HG03103 (cell line): ENCODE measurements around the gene CUEDC2.

Experiments
- ATAC-seq: cut with Tn5 transposase; IDR thresholded peaks from one replicate; pipeline ENCODE4 v1.9.1; 2021; ENCODE audit warnings: low read depth; ENCODE audit not compliant: unreplicated experiment

CUEDC2 gene, protein sequence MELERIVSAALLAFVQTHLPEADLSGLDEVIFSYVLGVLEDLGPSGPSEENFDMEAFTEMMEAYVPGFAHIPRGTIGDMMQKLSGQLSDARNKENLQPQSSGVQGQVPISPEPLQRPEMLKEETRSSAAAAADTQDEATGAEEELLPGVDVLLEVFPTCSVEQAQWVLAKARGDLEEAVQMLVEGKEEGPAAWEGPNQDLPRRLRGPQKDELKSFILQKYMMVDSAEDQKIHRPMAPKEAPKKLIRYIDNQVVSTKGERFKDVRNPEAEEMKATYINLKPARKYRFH

DNA sequence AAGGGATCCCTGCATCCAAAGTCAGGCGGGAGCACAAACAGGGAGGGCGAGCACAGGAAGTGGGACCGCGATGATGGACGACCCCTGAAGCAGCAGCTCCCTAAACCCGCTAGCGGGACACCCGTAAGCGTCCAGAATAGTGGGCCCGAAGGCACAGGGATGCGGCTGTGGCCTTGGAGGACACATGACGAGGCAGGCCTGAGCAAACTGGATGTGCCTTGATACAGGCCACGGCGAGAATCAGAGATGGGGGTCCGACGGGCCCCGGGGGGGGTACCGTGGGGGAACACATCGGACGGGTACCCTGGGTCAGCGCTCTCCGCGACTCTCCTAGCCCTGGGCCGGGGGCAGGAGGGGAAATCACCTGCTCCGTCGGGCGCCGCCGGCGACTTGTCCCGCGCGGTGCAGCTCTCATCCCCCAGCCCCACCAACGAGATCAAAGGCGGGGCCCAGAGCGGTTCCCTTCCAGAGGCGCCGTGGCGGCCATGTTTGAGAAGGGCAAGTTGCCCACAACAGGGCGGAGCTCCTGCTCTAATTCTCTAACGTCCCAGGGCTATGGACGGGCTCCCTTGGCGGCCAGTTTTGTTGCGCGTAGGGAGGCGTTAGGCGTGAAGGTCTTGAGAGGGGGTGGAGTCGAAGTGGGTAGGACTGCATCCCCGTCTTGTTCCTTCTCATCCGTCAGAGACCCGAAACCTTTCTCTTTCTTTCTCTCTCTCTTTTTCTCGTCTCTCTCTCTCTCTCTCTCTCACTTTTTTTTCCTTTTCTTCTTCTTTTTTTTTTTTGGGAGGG lies at the start of gene CUEDC2:
Gene CUEDC2, minus strand, starts transcription at position 413 of the 789 bp plus-strand sequence. CDS start 7,386 bp downstream, outside the sequence.
- peak; percentile 82 for ATAC-seq

DNA sequence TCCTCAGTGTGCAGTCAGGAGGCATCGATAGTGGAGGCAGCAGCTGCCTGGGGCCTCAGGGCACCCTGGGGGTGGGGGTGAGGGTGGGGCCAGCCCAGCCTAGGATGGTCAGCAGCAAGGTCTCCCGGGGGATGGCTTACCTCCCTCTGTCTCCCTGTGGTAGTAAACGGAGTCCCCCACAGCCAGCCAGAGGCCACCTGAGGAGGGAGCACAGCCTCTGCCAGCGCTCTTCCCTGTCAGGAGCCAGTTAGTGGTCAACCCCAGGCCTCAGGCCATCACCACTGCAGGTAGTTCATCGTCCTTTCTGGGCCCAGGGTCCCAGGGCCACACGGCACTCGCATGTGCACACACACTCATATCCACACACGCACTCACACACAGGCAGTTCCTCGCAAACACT lies 48.0 kb upstream of the CUEDC2 start:
- no peak for ATAC-seq

DNA sequence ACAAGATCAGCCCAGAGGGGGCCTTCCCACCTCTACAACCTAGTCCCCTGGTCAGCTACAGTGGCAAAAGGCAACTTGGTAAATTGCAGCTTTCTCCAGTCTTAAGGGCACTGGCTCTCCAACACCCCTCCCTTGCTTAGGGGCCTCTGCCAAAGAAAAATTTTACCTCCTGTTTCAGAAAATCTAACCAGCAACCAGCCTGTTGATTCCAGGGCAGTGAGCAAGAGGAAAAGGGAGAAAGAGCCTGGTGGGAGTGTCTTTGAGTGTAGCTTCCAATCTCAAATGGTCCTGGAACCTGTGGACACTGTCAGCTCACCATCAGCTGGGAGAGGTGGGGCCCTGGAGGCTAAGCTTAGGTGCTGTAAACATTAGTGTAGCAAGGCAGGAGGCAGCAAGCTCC lies 47.3 kb upstream of the CUEDC2 start:
- ATAC-seq, result no peak

- no peak for ATAC-seq
Measured at GRCh38 chr10:102476466-102477141, 44.2 kb upstream of the CUEDC2 start.

GRCh38 chr10:102475451-102476040 lies 43.2 kb upstream of the CUEDC2 start:
- no peak for ATAC-seq

GRCh38 chr10:102473445-102474331 lies 41.3 kb upstream of the CUEDC2 start:
- no peak for ATAC-seq

DNA sequence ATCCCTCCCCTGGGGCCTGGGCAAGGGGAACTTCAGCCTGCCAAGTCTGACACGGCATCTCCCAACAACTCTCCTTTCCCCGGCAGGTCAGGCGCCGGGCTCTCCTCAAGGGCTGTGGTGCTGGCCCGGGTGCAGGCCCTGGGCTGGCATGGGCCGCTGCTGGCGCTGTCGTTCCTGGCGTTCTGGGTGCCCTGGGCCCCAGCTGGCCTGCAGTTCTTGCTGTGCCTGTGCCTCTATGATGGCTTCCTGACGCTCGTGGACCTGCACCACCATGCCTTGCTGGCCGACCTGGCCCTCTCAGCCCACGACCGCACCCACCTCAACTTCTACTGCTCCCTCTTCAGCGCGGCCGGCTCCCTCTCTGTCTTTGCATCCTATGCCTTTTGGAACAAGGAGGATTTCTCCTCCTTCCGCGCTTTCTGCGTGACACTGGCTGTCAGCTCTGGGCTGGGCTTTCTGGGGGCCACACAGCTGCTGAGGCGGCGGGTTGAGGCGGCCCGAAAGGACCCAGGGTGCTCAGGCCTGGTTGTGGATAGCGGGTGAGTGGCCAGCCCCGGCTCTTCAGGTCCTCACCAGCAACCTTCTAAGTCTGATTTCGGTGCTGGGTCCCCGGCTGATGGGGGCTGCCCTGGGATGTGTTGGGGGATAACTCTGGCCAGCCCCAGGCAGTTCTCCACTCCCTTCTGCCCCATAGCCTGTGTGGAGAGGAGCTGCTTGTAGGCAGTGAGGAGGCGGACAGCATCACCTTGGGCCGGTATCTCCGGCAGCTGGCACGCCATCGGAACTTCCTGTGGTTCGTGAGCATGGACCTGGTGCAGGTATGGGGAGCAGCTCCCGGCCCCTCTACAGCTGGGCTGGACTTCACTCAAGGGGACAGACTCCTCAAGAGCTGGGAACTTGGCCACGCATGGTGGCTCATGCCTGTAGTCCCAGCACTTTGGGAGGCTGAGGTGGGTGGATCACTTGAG lies 38.5 kb upstream of the CUEDC2 start:
- ATAC-seq, result no peak

DNA sequence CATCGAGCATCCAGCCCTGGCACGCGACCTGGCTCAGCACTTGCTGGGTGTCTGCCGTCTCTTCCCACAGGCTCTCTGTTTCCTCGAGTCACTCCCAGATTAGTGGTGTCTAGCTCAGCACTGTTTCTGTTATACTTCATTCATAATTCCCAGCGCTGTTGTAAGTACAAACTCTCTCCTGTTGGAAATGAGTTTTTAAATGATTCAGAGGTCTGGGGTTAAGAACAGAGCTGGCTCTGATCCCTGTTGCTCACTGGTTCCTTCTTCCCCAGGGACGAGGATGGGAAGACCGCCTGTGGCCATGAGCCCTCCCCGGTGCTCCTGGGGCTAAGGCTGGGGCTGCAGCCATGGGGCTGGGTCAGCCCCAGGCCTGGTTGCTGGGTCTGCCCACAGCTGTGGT lies 36.3 kb upstream of the CUEDC2 start:
- ATAC-seq, result no peak

- ATAC-seq, result no peak
Measured at GRCh38 chr10:102467971-102468438, 35.6 kb upstream of the CUEDC2 start.

GRCh38 chr10:102467318-102467717 lies 34.9 kb upstream of the CUEDC2 start:
- ATAC-seq, result no peak

DNA sequence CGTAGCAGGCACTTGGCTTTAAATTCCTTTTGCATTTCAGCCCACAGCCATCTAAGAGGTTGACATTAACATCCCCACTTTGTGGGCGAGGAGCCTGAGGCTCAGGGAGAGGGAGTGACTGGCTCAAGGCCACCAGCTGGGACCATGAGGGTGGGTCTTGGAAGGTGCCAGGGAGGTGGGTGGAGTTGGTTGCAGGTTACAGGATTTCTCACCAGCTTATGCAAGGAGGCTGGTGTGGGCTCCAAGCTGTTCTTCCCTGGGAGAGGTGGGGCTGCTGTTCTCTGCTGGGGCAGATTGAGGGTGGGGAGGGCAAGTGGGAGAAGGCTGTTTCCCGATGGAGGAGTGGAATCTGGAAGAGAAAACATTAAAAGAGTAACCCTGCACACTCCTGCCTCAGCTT lies 33.1 kb upstream of the CUEDC2 start:
- no peak for ATAC-seq

- ATAC-seq, result no peak
Measured at GRCh38 chr10:102463983-102464382, 31.6 kb upstream of the CUEDC2 start.

DNA sequence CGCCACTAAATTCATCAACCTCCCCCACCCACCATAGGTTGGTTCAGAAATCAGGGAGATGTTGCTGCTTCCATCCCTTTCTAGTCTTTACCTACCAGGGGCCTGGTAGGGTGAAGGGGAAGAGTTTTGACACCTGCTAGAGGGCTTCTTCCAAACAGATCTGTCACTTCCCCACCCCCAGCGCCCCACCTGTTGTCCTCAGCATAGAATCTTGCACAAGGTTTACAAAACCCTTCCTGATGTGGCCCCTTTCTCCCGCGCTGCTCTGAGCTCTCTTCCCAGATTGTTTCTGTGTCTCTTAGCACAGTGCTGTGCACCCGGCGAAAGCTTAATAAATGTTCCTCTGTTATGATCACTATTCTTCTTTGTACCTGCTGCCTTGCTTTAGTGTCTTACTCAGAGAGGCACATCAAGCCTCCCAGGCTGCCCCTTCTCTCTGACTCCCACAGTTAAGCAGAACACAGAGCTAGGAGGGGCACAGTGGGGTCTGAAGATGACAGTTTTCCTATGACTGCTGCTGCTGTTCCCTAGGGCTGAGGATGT lies 30.2 kb upstream of the CUEDC2 start:
- no peak for ATAC-seq

DNA sequence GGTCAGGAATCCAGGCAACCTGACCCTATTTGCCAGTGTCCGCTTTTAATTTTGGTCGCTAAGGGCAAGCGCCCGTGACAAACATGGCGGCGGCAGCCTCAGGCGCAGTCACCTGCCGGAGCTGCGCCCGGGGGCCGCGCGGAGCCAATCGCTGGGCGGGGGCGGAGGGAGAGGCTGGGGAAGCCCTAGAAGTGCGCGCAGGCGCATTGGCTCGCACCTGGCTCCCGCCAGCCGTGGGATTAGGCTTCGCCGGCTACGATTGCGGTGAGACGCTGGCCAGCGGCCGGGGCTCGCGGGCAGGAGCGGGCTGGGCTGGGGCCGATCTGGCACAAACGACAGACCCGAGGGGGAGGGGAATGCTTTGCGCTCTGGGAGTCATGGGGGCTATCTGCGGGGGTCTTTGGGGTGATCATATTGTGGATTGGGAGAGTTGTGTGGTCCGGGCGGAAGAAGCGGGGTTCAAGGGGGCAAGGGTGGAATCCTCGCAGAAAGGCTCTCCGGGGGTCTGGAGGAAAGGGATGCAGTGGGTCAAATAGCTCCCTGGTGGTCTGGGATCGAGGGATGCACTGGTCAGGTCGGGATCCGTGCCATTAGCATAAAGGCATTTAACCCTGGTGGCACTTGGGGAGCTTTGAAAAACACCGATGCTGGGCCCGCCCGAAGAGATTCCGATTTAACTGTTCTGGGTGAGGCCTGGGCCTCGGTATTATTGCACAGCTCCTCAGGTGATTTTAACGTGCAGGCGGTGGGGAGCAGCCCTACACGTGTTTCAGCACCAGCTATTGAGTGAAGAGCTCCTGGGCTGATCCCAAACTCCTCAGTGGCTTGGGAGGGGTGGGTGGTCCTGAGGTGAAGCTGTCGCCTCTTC lies 29.0 kb upstream of the CUEDC2 start:
- peak; percentile 77 for ATAC-seq

- peak; percentile 14 for ATAC-seq
Measured at GRCh38 chr10:102460836-102461186, 28.4 kb upstream of the CUEDC2 start.

DNA sequence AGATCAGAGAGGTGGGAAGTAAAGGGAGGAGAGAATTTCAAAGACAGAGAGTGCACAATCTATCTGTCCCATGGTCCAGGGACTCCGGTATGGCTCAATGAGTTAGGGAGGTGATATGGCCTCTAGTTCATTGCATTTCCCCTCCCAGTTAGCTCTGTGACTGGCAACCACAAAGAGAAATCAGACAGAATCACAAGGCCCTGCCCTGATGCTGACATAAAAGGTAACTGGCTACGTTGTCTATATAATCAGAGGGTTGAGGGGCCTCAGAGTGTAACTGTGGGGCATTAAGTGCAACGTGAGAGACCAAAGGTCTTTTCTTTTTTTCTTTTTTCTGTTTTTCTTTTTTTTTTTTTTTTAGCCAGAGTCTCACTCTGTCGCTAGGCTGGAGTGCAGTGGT lies 26.3 kb upstream of the CUEDC2 start:
- ATAC-seq, result no peak

DNA sequence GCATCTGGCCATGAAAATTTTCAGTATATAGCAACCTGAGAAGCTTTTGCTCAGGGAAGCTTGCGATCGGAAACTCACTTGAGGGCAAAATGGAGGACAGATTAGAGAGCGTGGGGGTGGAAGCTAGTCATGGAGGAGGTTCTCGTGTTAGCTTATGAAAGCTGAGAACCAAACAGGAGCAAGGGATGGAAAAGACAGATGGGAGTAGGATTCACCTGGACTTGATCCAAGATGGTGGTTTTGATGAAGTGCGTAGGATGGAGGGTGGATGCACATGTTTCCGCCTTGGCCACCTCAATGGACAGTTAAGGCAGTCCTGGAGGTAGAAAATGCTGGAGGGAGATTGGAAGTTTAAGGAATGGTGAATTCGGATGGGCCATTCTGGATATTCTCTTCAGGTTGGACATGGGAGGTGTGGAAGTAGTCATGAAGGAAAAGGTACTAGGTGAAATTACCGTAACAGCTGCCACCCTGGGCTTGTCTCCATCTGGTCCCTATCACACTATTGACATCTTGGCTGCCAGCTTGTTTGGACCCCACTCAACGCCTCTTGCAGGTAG lies 25.3 kb upstream of the CUEDC2 start:
- ATAC-seq, result no peak
